ENCODE data around the gene FCN3. TPM values are rescaled to one million over a fixed set of nuclear protein-coding genes. Genes with fewer than 3 reads are reported as not detected.

The FCN3 gene
- total RNA-seq, 1 donor from 2014 or later: not detected

DNA sequence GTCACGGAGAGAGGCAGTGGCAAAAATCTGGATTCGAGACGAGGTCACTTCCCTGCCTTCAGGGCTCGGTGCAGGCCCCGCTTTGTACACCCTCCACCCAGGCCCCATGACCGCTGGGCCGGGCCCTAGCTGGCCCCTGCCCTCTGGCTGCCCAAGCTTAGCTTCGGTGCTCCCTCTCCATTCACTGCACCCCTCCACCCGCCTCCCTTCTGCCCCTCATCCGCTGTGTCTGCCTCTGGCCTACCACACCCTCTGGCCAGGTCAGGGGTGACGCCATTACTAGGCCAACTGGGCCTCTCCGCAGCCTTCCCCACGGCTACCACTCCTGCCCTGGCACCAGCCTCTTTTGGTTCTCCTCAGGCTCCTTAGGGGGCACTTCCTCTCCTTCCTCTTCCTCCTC, 9.0 kb upstream of the FCN3 start:
- TF ChIP-seq, protein P1, sequence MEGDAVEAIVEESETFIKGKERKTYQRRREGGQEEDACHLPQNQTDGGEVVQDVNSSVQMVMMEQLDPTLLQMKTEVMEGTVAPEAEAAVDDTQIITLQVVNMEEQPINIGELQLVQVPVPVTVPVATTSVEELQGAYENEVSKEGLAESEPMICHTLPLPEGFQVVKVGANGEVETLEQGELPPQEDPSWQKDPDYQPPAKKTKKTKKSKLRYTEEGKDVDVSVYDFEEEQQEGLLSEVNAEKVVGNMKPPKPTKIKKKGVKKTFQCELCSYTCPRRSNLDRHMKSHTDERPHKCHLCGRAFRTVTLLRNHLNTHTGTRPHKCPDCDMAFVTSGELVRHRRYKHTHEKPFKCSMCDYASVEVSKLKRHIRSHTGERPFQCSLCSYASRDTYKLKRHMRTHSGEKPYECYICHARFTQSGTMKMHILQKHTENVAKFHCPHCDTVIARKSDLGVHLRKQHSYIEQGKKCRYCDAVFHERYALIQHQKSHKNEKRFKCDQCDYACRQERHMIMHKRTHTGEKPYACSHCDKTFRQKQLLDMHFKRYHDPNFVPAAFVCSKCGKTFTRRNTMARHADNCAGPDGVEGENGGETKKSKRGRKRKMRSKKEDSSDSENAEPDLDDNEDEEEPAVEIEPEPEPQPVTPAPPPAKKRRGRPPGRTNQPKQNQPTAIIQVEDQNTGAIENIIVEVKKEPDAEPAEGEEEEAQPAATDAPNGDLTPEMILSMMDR (conservative IDR thresholded peaks at IDR 0.05; ENCODE audit: low read depth, low read length): no peak
- no peak overlapping the region for H3K4me3 ChIP-seq (ENCODE audit: low read depth, low read length)
- no peak for DNase-seq (ENCODE audit: low read depth)

DNA sequence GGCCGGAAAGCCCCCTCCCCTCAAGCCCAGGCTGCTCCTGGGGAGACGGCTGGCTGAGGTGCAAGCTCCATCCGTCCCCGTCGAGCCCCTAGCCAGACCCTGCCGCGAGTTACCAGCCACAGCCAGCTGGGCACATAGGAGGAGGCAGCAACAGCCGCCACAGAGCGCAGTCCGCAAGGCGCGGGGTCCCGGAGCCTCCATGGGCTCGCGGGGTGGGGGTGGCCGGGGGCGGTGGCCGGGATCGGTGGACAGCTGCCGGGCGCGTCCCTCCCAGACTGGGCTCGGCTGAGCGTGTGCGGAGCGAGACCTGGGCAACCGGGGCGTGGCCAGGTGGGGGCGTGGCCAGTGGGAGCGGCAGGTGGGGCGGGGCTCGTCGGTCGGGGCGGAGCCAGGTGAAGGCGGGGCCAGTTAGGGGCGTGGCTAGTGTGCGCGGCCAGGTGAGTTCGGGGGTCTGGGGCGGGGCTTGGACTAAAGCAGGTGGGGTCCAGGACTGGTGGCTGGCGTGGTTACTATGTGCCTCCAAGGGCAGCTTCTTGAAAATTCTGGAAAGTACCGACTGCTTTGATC, 8.5 kb upstream of the FCN3 start, which contains the start of gene CD164L2:
Gene CD164L2 (minus strand): TSS at position 295 of the 567 bp plus-strand sequence. CDS start 94 bp downstream, at position 201.
- H3K4me3 ChIP-seq (ENCODE audit: low read depth, low read length): no peak within 1 kb of the TSS
- no peak for DNase-seq (ENCODE audit: low read depth)
- TF ChIP-seq, protein P1 (conservative IDR thresholded peaks at IDR 0.05; ENCODE audit: low read depth, low read length): no peak

DNA sequence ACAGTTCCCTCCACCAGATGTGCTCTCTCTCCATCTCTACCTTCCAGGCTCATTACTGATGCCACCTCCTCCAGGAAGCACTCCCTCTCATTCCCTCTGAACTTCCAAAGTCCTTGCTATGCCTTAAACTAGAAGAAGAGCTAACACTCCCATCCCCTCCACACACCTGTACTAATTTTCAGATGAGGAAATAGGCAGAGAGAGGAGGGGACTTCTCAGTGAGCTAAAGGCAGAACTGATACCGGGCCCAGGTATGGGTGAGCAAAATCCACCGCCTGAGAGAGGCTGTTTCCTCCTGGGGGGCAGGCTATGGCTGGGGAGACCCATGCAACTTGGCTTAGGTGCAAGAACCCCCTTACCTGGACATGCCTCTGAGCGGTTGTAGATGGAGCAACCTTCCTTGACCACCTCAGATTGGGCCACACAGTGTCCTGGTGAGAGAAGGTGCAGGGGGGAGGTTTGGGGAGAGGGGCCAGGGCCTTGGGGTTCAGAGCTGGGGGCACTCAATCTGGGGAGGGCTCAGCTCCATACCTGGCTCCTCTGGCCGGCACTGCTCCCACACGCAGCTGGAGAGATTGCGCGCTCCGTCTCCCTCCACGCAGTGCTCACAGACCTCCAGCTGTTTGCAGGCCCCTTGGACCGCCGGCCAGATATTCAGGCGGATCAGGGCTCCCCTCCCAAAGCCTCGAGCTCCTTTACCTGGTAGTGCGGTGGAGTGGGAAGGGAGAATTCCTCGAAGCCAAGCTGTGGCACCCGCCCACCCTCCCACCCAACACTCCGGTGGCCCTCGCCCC, 7.5 kb upstream of the FCN3 start:
- DNase-seq (ENCODE audit: low read depth): no peak
- no peak overlapping the region for H3K4me3 ChIP-seq (ENCODE audit: low read depth, low read length)
- TF ChIP-seq, protein P1 (conservative IDR thresholded peaks at IDR 0.05; ENCODE audit: low read depth, low read length): no peak

DNA sequence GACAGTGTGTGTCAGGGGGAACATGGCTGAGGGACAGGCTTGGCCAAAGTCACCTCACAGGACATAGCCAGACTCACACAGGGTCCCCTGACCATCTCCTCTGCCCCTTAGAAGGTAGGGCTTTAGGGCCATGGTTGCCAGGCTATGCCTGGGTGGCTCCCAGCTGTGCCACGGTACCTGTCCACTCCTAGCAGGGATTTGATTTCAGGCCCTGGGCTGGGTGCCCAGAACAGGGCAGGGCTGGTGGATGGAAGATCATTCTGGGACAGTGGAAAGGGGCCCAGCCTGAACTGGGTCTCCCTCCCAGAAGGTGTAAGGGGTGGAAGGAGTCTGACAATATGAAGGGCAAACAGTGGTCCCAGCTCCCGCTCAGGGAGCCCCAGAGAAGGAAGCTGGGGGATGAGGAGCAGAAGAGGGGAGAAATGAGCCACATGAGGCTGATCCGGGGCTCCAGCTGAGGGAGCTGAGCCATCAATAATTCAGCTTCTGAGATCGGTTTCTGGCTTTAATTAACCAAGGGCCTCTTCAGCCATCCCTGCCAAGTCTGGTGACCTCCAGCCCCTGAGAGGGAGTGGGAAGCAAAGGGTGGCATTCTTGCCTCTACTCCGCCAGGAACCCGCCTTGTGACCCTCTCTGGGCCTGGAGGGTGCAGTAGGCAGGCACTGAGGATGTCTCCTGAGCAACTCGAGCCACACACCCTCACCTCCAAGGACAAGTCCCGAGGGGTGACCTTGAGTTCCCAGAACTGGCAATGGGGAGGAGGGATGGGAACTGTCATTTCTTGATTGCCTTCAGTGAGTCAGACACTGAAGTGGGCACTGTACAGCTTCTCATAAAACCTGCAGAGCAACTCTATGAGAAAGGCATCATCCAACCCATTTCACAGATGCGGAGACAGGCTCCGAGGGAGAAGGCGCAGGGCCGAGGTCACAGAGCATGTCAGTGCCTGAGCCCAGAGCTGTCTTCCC, 6.4 kb upstream of the FCN3 start:
- H3K4me3 ChIP-seq (ENCODE audit: low read depth, low read length): no peak overlapping the region
- no peak for DNase-seq (ENCODE audit: low read depth)
- TF ChIP-seq, protein P1 (conservative IDR thresholded peaks at IDR 0.05; ENCODE audit: low read depth, low read length): no peak

DNA sequence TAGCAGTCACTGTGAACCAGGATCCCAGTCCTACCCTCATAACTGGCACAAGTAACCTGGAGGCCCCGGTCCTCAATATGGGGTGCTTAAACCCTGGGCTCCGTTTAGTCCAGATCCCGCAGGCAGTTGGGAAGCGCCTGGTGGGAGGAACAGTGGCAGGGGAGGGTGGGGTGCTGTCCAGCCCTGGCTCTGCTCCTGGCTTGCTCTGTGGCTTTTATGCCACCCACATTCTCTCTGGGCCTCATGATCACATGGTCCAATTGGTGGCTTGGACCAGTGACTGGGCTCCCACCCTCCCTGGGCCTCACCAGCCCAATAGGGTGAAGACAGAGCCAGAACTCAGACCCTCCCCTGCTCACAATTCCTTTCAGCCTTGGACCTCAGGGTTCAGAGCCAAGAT, 5.6 kb upstream of the FCN3 start:
- DNase-seq (ENCODE audit: low read depth): no peak
- H3K4me3 ChIP-seq (ENCODE audit: low read depth, low read length): no peak overlapping the region
- TF ChIP-seq, protein P1 (conservative IDR thresholded peaks at IDR 0.05; ENCODE audit: low read depth, low read length): no peak

DNA sequence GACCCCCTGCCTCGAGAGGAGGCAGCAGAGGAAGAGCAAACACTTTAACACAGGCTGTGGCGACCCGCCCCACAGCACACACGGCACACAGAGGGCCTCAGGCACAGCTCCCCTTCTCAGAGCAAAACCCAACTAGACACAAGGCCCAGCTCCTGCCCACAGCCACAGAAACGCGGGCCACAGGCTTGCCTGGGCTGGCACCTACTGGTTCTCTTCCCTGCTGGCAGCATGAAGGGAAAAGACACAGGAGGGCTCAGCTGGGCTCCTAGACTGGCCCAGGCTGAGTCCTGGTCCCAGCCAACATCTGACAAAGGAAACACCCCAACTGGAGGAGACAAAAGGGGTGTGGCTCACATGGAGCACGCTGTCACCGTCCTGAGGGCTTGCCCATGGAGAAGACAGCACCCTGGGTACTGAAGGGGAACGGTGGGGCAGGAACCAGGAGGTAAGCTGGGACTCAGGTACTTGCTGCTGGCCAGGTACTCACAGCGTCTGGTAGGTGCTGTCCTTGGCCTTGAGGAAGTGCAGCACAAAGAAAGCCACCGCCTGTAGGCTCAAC, 5.0 kb upstream of the FCN3 start:
- no peak for DNase-seq (ENCODE audit: low read depth)
- H3K4me3 ChIP-seq (ENCODE audit: low read depth, low read length): no peak overlapping the region
- TF ChIP-seq, protein P1 (conservative IDR thresholded peaks at IDR 0.05; ENCODE audit: low read depth, low read length): no peak

All from epithelial cell of proximal tubule (primary cell).